Ammon's horn (tissue), 1 donor: ENCODE data around the gene BHLHE23.

ENCODE experiments used
- DNase-seq: peaks from one replicate; pipeline ENCODE4 v3.0.0-alpha.2; 2016; ENCODE audit warnings: low spot score

Gene BHLHE23

DNA sequence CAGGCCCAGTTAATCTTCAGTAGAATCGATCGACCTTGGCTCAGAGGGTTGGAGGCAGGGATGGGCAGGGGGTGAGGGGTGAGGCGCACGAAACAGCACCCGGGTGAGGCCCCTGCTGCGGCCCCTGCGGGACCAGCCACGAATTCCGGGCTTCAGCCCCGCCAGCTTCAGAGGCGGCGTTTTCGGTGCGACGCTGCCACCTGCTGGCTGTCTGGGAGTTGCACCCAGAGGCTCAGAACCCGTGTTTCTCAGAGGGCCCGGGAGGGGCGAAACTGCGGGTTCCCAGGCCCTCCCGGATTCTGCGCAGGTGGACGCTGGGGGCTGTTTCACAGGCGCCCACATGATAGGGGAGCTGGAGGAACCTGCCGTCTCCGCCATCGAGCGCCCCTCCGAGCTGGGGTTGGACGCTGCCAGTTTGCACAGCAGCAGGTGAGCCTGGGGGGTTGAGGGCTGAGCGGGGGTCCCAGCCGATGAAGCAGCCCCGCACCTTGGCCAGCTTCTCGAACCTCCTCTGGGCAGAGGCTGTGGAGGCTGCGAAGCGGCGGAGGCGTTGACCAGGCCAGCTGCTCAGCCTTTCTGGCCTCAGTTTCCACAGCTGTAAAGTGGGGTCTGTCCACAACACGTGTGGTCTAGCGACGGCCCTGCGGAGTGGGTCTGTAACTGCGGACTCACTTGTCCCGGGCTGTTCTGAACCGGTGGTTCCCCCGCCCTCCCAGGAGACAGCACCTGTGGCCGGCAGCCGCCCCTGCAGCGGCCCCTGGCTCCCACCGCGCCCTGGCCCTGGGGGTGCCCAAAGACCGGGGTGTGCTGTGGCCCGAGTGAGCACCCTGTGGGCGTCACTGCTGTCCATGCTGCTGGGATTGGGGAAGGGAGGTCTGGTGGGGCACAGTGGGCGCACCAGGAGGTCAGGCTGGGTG lies 2.5 kb upstream of the BHLHE23 start:
- DNase-seq = peak; percentile 71

DNA sequence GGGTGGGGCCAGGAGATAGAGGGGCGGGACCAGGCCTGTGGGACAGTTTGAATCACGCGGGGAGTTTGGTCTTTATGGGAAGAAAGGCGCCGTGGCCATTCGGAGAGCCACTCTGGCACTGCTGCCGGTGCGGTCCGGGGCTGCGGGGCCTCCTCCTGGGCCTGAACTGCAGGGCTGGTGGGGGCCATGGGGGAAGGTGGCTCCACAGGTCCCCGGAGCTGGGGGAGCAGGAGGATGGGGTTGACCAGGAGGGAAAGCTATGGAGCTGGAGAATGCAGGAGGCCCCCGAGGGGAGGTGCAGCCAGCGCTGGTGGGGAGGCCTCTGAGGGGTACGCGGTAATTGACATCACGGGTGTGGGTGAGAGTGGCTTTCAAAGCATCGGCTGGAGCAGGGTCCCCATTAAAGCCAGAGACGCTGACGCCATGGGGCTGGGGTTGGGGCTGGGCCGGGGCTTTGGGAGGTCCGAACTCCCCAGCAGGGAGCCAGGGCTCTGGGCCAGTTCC lies 1.8 kb upstream of the BHLHE23 start:
- DNase-seq = no peak

DNA sequence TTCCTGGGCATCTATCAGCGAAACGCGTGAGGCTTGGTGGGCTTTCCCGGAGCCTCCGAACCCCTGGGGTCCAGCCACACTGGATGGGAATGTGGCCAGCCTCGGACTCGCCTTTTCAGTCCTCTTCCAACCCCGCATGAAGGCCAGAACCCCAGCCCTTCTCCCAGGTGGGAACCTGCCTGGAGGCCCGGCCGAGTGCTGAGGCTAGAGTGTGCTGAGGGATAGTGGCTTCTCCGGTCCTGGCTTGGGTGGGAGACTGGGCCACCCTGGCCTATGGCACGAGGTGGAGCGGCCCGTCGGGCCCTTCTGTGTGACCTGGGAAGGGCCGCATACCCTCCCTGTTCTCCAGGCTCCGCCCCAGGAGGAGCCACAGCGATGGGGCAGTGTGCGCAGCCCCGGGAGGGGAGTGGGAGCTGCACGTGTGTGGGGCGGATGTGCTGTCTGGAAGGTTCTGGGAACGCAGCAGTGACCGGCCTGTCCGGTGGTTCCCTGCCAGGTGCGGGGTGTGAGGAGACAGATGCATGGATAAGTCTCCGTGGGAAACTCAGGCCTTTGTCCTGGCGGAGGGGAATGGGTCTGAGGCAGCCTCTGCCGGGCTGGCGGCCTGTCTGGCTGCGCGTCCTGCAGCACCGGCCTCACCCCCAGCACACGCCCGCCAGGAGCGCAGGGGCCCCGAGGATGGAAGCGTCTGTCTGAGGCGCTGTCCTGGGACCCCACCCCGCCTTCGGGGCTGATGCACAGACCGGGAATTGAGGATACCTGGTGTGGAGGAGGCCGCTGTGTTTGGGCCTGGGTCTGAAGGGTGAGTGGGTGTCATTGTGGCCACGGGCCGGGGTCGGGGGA lies 1.1 kb upstream of the BHLHE23 start:
- DNase-seq = no peak

DNA sequence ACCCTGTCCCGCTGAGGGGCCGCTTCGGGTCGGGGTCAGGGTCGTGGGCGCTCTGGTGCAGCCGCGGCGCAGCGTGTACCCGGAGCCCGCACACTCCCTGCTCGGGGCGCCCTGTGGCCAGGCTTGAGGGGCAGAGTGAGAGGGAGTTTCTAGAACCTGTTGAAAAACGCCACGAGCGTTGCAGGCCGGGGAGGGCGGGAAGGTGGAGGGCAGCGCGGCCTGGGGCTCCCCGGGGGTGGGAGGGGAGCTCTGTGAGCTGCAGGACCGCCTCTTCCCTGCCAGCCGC lies 539 bp upstream of the BHLHE23 start:
- DNase-seq = no peak

DNA sequence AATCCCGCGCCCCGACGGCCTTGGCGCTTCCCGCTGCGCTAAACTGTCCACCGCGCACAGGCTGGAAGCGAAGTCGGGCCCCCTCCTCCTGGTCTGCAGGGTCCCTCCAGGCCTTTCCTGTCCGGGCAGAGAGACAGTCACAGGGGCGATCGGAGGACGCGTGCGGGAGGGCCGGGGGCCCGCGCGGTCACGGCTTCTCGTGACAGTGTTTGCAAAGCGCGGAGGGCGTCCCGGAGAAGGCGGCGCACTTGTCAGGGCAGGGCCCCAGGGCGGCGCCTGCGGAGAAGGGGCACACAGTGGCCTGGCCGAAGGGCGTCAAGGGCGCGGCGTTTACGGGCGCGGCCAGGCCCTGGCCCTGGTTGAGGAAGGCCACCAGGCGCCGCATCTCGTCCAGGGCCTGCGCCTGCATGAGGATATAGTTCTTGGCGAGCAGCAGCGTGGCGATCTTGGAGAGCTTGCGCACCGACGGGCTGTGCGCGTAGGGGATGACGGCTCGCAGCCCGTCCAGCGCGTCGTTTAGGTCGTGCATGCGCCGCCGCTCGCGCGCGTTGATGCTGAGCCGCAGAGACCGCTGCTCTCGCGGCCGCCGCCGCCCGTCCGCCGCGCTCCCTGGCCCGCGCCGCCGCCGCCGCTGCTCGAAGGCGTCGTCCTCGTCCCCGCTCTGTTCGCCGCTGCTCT lies 763 bp downstream of the BHLHE23 start:
- no peak for DNase-seq

DNA sequence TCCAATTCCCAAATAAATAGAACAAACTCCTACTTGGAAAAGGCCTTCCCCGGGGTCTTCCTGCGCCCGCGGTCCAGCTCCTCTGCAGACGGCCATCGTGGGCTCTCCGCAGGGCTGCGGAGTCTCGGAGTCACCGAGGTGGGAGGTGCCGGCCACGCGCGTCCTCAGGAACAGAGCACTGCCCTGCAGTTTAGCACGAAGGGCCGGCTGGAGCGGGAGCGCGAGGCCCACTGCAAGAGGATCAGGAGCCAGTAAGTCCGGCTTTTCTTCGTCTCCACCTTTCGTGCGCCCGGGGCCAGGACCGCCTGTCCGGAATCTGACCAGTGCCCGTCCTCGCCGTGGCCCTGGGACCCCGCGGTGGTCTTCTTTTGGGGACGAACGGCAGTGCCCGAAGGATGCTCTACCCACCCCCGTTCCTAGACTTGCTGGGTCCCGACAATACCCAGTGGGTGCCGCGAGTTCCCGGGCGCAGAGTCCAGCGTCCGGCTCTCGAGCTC lies 1.4 kb downstream of the BHLHE23 start:
- no peak for DNase-seq

DNA sequence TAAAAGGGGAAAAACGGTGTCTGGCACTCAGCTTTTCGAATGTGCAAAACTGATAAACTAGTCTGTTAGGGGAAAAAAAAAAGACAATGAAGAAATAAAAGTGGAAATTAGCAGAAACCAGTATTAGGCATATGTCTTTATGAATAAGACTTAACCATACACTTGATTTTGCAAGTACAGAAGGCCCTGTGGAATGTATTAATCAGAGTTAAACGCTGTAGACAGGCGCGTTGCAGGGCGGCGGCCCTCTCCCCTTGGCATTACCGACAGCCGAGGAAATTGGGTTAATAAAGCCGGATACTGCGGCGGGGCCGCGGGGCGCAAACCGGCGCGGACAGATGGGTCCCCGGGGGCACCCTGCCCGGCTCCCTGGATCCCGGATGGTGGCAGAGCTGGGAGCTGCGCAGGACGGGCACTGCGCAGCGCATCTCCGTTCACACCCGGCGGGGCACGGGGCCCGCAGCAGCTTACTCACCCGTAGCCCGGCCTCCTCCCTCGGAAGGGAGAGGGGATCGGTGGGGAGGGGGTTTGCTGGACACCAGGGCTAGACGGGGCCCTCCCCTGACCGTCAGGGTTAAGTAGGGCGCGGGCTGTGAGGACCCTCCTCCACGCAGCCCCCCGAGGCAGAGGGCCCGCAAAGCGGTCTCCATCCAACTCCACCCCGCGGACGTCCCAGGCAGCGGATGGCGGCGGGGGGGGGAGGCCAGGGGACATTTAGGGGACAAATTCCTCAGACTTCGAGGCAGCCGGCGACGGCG lies 2.0 kb downstream of the BHLHE23 start:
- no peak for DNase-seq

DNA sequence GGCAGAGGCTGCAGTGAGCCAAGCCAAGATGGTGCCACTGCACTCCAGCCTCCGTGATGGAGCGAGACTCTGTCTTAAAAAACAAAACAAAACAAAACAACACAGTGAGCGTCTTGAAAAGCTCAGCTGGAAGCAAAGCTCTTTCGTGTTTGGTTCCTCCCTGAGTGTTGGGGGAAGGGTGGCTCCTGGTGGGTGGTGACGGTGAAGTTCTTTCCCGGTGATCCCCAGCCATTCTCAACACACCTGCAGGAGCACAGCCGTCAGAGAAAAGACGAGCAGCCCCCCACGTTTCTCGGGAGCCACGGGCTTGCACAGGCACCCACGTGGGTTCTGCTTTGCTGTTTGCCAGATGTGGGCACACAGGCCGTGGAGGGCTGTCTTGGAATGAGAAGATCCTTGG lies 3.2 kb downstream of the BHLHE23 start:
- DNase-seq = no peak

DNA sequence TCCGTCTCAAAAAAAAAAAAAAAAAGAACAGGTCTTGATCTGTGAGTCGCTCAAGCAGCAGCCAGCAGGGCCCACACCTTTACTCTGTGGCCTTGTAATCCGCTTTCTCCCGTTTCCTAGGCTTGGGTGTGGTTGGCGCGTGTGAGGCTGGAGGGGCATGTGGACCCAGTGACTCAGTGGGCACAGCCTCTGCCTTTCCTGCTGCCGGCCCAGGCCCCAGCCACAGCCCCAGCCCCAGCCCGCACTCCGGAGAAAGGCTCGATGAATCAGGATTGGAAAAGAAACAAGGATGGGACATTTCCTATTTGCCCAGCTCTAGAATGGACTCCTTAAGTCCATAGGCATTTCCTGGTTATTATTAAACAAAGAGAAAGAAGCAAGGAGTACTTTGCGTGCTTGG lies 4.3 kb downstream of the BHLHE23 start:
- no peak for DNase-seq

DNA sequence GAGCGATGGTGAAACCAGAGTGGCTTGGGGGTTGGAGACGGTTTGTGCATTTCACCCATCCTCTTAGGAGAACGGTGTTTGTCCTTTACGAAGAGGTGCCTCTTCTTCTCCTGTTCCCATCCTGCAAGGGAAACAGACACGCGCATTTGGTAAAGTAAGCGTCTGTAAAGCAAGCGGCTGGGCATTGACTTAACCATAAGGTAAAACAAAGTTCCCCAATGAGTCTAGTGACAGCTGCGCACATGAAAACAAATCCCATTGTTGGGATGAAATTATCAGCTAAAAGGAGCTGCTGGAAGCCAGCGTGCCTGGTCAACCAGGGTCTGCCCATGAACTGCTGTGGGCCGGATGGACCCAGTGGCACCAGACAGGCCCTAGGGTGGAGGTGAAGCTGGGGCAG lies 5.8 kb downstream of the BHLHE23 start:
- DNase-seq = no peak

DNA sequence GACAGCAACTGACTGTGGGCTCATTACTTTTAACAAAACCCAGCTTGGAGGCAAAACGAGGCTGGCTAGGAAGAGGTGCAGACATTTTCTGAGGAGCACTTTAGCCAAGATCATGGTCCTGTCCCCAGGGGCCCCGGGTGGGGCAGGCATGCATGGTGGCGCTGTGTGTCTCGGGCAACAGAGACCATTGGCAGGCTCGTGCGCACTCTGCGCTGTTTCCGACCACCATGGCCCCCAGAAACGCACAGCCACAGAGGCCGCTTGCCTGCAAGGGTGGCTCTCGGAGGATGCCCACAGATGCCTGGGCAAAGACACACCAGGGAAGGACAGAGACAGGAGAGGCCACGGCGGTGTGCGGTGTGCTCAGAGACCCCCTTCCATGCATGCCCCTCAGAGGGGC lies 6.7 kb downstream of the BHLHE23 start:
- no peak for DNase-seq

DNA sequence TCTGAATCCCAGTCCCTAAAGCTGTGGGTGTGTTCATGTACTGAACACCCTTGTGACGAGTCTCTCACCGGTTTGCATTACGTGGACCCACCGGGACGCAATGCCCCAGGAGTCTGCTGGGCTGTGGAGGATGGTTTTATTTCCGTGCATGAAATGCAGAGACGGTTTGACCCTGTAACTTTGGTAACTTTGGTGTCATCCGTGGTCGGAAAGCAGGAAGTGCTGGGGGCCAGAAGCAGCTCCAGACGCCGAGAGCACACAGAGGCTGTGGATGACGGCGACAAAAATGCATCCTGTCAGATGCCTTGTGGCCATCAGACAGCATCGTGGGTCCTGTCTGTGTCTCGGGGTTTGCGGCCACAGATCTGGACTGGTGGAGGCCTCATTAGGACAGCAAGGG lies 7.2 kb downstream of the BHLHE23 start:
- DNase-seq = no peak

DNA sequence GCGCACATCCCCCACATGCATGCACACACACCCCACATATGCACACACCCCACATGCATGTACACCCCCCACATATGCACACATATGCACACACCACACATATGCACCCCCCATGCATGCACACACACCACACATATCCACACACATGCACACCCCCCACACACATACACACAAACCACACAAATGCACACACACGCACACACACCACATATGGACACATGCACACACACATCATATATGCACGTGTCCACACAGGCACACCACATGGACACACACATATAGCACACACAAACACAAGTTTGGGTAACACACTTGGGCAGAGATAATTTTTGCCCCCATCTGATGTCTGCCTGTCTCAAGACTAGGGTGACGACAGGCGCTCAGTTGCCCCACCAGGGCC lies 8.3 kb downstream of the BHLHE23 start:
- DNase-seq = no peak

DNA sequence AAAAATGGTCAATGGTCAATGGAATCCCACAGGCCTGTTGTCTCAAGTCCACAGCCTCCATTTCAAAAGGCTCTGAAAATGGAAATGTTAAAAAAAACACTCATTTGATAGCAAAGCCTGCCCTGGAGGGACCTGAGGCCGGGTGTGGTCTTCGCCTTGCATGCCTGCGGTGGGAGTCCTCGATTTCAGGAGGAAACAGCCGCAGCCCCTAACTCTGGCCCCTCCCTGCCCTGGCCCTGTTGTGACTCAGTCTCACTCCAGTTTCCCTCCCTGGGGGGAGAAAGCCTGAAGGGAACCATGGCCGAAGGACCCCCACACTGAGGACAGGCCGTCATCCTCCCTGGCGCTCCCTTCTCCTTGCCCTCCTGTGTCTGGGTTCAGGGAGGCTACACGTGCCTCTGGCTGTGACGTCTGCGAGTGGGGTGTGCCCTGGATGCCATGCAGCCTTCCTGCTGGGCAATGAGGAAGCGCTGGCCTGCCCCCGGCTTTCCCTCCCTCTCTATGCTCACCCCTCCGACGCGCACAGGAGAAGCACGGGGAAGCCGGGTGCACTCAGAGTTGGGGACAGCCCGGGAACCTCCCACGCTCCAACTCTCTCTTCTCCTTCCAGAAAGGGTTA lies 9.2 kb downstream of the BHLHE23 start:
- DNase-seq = no peak

DNA sequence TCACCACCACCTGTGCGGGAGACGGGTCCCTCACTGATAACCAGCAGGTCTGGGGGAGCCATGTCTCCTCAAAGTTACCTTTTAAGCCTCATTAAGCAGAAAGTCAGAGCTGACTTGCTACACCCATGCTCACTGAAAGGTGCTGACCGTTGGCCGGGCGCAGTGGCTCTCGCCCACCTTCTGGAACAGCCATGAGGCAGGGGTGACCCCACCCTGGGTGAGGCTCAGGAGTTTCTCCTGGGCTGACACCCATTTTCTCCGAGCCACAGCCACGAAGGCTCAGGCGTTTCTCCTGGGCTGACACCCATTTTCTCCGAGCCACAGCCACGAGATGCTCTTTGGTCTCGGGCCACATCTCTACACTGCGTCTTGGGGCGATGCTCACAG lies 10.2 kb downstream of the BHLHE23 start:
- no peak for DNase-seq

DNA sequence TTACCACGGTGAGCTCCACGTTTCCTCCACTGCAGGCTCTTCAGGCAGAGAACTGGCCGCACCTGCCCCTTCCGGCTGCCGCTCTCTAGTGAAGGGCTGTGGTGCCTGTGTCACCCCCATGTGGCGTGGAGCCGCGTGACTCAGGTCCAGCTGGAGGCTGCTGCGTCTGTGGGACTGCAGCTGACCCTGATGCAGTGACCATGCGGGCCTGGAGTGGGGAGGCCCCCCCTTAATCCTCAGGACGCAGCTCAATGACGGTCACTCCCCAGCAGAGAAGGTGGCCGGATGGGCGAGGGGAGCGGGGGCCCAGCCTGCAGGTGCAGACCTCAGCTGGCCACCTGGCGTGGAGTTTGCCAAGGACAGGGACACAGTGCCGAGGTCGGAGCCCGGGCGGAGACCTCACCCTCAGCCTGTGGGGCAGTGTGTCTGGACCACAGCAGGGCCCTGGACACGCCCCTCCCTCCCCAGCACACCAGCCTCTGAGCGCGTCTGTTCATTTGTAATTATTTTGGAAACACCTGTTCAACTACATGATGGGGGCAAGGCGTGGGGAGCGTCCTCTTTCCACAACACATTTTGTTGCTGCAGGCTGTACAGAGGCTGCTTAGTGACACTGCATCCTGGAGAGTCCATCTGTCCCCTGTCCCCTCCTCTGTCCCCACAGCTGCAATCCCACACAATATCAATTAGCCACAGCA lies 10.7 kb downstream of the BHLHE23 start:
- no peak for DNase-seq

DNA sequence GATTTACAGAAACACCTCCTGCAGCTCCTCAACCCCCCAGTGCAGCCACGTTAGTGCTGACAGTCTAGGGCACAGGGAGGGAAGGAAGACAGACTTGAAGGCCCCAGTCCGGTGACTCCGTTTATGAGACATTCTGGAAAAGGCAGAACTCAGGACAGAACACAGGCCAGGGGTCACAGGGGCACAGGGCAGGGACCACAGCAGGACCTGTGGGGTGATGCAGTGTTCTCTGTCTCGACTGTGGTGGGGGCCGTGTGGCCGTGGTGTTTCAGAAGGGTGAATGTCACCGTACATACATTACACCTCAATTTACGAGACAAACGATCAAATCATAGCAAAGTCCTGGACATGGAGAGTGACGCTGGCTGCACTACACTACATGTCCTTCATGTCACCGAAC lies 11.3 kb downstream of the BHLHE23 start:
- DNase-seq = no peak

DNA sequence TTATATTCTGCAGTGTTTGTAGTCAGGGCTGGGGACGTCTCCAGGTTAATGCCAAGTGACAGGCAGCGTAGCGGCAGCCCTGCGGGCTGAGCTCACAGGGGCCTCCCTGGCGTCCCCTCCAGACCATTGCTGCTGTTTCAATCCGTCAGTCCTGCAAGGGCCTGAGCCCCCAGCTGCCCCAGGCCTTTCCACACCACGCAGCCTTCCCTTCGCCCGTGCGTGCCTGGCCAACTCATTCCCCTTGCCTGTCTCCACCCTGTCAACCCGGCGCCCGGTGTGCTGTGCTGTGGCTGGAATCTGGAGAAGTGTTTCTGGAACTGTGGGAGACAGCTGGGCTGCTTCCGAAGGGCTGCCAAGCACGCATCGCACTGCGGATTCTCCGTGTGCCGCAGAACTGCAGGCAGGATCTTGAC lies 11.9 kb downstream of the BHLHE23 start:
- no peak for DNase-seq

DNA sequence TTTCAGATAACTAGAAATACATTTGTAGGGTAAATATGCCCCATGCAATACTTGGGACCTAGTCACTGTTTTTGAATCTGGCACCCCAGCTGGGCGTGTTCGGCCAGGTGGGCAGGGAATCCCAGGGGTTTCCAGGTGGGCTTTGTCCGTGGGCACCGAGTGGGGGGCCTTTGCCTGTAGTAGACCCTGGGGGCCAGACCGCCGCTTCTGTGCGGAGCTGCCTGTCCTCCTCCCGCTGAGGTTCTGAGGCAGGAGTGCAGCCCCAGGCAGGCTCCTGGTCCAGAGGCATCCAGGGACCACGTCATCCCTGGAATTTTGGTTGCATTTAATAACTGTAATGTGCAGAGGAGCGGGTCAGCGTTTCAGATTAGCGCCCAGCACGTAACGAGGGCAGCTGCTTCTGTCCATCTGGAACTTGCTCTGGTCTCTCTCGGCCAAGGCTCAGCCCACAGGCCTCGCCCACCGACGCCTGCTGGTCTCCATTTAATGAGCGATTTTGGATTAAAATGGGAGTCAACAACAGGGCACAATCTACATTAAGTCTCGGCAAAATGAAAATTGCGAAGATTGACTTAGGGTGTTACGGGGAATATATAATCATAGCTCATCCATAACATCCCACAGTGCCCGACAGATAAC lies 12.8 kb downstream of the BHLHE23 start:
- DNase-seq = no peak

DNA sequence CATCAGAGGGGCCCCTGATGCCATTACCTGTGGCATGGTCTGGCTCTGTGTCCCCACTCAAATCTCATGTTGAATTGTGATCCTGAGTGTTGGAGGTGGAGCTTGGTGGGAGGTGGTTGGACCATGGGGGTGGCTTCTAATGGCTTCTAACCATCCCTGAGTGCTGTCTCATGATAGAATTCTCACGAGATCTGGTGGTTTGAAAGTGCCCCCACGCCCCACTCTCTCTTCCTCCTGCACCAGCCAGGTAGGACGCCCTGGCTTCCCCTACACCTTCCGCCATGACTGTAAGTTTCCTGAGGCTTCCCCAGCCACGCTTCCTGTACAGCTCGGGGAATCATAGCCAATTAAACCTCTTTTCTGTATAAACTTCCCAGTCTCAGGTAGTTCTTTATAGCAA lies 14.9 kb downstream of the BHLHE23 start:
- DNase-seq = no peak
